Stimulated activated CD4-positive, alpha-beta T cell treated with anti-CD3 and anti-CD28 coated beads, Interleukin-15, amount 100 ng/mL, for 24 hours (primary cell): ENCODE data around the gene OAS1.

Experiments used
- DNase-seq: peaks from one replicate; pipeline ENCODE4 v3.0.0-alpha.2; 2020

Gene OAS1

DNA sequence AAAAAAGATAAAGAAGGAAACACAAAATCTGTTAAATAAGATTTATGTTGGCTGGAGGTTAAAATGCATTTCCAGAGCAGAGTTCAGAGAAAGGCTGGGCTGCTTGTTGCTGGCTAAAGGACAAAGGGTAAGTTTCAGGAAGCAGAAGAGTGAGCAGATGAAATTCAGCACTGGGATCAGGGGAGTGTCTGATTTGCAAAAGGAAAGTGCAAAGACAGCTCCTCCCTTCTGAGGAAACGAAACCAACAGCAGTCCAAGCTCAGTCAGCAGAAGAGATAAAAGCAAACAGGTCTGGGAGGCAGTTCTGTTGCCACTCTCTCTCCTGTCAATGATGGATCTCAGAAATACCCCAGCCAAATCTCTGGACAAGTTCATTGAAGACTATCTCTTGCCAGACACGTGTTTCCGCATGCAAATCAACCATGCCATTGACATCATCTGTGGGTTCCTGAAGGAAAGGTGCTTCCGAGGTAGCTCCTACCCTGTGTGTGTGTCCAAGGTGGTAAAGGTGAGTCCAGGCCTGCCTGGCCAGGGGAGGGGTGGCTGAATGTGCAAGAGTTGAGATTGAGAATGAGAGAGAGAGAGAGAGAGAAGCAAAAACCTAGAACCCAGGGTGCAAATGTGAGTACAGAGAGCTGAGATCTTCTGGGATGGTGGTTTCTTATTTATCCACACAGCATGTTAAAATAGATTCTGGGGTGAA is at the start of gene OAS1:
OAS1 (plus strand) TSS at position 251 of the 703 bp plus-strand sequence; CDS start at position 329, 78 bp downstream.
- DNase-seq: peak; percentile 33

- DNase-seq: no peak
These were observed 47.5 kb upstream of the OAS1 start for GRCh38 chr12:112859291-112859690.

DNA sequence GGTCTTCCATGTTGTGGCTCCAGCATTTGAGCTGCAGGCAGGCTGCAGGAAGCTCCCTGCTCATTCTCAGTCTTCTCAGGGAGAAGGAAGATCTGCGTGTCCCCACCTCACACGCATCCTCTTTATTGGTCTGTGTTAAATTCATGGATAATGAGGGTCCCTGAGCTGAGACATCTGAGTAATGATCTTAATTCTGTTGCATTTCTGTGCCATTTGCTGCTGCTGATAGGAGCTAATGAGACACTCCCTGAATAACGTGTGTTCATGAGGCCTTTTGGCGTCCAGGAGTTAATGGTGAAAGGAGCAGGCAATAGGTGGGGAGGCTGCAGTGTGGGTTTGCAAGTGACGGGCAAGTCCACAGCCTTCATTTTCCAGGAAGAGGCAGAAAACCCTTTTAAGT is 46.6 kb upstream of the OAS1 start:
- DNase-seq: no peak

- DNase-seq: no peak
These were observed 45.5 kb upstream of the OAS1 start for GRCh38 chr12:112861284-112861683.

DNA sequence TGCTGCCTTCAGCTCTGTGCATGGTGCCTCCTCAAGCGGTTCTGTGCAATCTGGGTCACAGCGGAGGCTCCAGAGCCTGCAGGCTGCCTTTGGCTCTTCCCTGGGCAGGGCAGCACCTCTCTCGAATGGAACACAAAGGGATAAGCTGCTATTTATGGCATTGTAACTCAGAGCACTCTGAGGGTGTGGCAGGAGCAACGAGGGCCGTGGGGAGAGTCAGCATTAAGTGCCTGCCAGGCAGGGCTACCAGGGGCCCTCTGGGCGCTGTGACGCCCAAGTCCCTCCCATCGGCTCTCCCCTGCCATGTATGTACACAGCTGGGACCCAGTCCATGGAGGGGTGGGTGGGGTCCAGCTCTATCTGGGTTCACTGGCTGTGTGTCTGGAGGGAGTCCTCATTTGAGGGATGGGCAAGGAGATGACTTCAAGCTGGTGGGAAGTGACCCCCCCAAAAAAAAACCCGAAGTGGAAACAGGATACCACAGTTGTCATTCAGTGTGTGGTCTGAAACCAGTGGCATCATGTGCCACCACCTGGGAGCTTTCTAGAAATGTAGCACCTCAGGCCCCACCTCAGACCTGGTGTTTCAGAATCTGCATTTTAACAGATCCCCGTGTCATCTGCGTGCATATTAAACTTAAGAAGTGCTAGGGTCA is 44.0 kb upstream of the OAS1 start:
- no peak for DNase-seq

- DNase-seq: no peak
These were observed 38.2 kb upstream of the OAS1 start for GRCh38 chr12:112868459-112869041.

DNA sequence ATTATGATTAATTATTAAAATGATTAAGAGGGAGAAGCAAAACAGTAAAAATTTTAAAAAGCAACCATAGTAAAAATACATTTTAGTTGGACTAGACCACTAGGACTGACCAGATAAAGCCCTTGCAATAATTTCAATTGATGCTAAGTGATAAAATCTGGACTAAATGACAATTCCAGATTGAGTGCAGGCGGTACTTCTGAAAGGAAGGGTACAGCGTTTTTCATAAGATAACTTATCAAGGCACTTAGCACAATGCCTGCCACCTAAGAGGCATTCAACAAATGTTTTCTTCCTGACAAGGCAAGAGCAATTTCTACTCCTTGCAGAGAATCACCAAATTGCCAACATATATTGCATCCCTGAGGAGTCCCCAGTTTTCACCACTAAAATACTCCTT is 37.7 kb upstream of the OAS1 start:
- DNase-seq: no peak

GRCh38 chr12:112869778-112870177 is 37.0 kb upstream of the OAS1 start:
- DNase-seq: no peak

GRCh38 chr12:112870267-112870980 is 36.3 kb upstream of the OAS1 start:
- DNase-seq: no peak

GRCh38 chr12:112875608-112876007 is 31.2 kb upstream of the OAS1 start:
- DNase-seq: no peak

GRCh38 chr12:112876506-112876905 is 30.3 kb upstream of the OAS1 start:
- DNase-seq: no peak

DNA sequence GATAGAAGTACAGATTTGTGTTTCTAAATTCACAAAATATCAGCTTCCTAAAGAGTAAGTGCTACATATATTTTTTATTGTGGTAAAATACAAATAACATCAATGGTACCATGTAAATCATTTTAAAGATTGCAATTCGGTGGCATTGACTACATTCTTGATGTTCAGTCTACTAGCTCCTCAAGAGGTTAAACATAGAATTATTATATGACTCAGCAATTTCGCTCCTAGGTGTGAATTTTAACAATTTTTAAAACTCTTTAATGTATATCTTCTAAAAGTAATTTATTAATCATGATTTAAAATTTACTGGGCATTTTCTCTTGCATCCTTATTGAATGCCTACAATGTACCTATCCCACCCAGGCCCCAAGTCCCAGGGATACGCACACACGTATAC is 29.8 kb upstream of the OAS1 start:
- DNase-seq: no peak

- no peak for DNase-seq
These were observed 28.3 kb upstream of the OAS1 start for GRCh38 chr12:112878488-112878887.

DNA sequence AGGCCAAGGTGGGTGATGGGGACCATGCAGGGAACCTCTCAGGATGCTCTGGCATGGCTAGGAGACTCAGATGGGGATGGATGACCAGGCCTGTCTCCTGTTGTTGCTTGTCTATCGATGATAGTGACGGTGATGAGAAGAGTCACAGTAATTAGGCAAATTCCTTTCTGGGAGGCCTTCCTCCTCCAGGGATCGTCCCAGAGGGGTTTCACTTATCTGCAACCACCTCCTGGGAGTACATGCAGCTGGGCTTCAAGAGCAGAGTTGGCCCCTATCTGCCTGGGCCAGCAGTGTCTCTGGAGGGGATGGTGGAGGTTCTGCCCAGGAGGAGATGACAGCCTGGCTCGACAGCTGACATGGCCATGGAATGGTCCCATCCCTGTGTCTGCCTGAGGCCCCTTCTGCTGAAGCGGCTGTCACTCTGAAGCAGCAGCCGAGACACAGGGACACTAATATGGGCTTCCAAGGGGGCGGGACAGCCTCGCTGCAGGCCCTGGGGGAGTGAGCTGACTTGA is 27.5 kb upstream of the OAS1 start:
- DNase-seq: no peak

DNA sequence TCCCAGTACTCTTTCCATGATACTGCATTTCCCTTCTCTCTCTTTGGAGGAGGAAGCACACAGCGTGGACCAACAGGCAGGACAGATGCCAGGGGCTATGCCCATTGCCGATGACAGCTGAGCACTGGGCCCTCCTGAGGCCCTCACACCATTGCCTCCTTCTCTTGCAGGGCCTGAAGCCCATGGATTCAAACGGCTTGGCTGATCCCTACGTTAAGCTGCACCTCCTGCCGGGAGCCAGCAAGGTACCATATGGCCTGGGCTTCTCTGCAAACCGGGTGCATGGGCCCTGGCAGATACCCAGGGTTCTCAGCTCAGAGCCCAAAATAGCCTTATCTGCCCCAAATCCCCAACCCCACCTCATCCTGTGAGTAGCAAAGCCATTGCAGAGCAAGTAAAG is 25.2 kb upstream of the OAS1 start:
- DNase-seq: no peak

GRCh38 chr12:112885236-112885635 is 21.5 kb upstream of the OAS1 start:
- no peak for DNase-seq

GRCh38 chr12:112887550-112887949 is 19.2 kb upstream of the OAS1 start:
- DNase-seq: no peak

DNA sequence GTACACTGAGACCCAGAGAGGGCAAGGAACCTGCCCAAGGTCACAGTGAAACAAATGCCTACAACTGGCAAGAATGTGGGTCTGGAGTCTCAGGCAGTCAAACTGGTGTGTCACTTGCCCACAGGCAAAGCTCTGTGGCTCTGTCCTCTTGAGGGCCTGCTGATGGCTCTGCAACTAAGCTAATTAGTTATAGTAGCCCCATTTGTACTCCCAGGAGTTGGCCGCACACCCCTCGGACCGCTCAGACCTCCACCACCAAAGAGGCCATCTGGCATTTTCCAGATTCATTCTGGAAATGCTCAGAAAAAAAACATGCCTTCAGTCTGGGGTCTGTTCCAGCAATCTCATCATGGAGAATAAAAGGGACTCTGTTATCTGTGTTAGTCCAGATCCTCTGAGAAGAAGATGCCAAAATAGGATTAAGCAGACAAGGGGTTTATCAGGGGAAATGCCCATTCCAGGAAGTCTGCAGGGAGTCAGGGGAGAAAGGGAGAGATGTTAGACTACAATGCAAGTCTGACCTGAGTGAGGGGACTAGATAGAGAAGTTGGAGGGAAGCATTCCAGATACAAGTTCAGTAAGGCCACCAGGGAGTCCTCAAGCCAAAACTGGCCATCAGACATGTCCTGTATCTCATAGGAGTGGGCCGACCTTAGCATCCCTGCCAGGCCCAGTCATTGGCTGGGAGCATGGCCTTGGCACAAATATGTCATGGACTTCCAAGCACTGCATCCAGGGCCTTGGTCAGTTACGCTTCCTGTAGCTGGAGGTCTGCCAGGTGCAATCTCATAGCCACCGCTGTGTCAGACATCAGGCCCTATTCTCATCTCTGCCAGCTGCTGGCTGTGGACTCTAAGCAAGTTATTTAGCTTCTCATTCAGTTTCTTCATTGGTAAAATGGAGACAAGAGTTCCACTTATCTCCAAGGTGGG is 15.4 kb upstream of the OAS1 start:
- DNase-seq: no peak

DNA sequence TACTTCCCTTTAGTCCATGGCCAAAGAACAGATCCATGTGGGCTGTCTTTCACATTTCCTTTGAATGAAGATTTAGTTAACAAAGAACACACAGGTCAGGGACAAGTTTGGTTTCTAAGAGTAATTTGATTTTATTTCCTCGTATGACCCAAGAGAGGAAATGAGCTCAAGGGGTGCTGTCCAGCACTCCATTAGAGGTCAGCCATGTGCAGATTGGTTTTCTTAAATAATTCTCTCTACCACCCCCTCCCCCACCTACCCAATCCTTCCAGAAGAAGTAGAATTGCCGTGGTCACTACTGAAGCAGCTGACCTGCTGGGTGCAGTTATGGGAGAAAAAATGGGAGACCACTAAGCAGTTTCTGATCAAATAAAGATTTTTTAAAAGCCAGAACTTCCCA is 13.9 kb upstream of the OAS1 start:
- no peak for DNase-seq

GRCh38 chr12:112894128-112894527 is 12.6 kb upstream of the OAS1 start:
- no peak for DNase-seq

GRCh38 chr12:112898380-112898779 is 8.4 kb upstream of the OAS1 start:
- DNase-seq: no peak
